ENCODE measurements around the gene NCOA1. TPM values are rescaled to one million over a fixed set of nuclear protein-coding genes. Genes with fewer than 3 reads are reported as not detected.
"Not testable (repeated sequence)": the region's sequence is repeated elsewhere in the genome, so short reads cannot be mapped to it uniquely, and the experiment has no call there.

The NCOA1 gene
- total RNA-seq, 1 experiment from 2014 or later: 2.4 TPM

DNA sequence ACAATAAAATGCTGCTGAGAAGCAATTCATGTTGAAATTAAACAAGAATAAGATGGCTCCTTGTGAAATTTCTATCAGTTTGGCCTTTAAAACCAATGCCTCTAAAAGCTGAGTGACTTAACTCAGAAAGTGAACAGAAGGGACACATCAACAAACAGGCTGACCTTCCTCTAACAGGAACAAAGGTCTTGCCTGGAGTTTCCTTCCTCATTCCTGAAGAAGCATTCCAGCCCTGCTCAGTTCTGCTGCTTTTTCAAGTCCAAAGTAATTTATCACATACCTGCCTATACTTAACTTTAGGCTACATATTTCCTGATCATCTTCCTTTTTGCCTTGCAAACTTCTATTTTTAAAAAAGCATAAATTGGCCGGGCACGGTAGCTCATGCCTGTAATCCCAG lies 288.1 kb downstream of the NCOA1 start:
- Histone ChIP-seq H3K36me3 (no peaks in the 10 kb centered on the region), H3K4me3 (no peak overlapping the region), H3K9me3 (no peaks in the 10 kb centered on the region), H3K27me3 (no peaks in the 10 kb centered on the region)
- no peak for DNase-seq

GRCh38 chr2:24783641-24784040 lies 292.6 kb downstream of the NCOA1 start:
- Histone ChIP-seq H3K4me3 (no peak overlapping the region), H3K27me3 (no peaks in the 10 kb centered on the region), H3K36me3 (no peaks in the 10 kb centered on the region), H3K9me3 (peaks cover 2% of the 10 kb centered on the region; the same call in 1 of the 2 replicates)
- no peak for DNase-seq

DNA sequence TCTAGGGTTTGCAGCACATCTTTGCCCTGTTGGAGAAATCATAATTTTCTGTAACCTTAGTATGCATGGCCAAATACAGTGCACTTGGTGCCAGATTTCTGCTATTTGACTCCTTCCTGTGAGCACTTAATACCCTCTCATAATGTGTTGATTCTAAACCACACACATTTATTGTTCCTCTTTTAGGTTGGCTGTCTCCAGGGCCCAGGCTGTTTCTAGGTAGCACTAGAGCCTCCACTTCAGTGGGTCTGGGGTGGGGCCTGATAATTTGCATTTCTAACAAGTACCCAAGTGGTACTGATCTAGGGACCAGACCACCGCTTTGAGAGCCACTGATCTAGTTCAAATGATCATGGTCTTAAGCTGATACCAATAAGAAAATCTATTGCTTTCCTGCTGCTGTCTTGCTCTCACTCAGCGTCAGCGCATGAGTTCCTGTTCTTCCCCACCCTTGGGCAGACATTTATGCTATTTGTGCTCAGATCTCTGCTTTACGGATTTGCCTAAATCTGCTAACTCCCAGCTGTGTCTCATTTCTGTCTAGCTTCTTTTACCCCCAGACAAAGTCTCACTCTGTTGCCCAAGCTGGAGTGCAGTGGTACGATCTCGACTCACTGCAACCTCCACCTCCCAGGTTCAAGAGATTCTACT lies 294.7 kb downstream of the NCOA1 start:
- peaks cover 2% of the 10 kb centered on the region; the same call in 1 of the 2 replicates for H3K9me3 ChIP-seq
- H3K36me3 ChIP-seq: peaks cover 6% of the 10 kb centered on the region; the same call in 1 of the 2 replicates
- no peaks in the 10 kb centered on the region for H3K27me3 ChIP-seq
- DNase-seq: no peak
- no peak overlapping the region for H3K4me3 ChIP-seq

DNA sequence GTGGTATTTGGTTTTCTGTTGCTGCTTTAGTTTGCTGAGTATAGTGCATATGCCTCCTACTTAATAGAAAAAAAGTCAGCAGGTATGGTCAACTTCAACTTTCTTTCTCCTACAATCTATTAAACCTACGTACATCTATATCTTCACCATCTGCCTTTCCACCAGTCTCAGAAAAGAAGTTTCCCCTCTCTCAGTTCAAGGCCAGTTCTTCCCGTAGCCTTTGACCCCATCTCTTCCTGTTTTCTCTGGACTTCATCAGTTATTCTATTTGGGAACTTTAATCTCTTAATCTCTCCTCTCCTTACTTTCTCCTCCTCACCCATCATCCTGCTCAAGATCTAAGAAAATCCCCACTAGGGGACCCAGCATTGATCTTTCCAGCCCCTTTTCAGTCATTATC lies 296.5 kb downstream of the NCOA1 start:
- peaks cover 2% of the 10 kb centered on the region; the same call in 1 of the 2 replicates for H3K9me3 ChIP-seq
- no peak overlapping the region for H3K4me3 ChIP-seq
- no peaks in the 10 kb centered on the region for H3K27me3 ChIP-seq
- H3K36me3 ChIP-seq: peaks cover 6% of the 10 kb centered on the region; the same call in 1 of the 2 replicates
- no peak for DNase-seq

DNA sequence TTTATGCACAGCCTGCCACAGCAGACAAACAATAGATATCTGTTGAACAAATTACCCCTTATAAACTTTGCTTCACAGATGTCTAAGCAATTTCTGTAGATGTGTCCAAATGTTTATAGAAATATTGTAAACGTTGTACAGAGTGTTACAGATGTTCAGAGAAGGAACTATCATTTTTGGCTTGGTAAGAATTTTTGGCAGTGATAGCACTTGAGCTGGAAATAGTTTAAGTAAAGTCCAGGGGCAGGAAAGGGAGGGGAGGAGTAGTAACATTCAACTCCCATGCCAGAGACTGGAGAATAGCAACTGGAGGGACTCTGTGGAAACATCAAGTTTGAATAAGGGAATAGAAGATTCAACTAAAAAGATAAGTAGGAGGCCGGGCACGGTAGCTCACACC lies 297.8 kb downstream of the NCOA1 start:
- no peaks in the 10 kb centered on the region for H3K27me3 ChIP-seq
- H3K4me3 ChIP-seq: no peak overlapping the region
- H3K9me3 ChIP-seq: peaks cover 2% of the 10 kb centered on the region; the same call in 1 of the 2 replicates
- DNase-seq: no peak
- H3K36me3 ChIP-seq: peaks cover 6% of the 10 kb centered on the region

GRCh38 chr2:24791452-24791851 lies 300.4 kb downstream of the NCOA1 start:
- Histone ChIP-seq H3K9me3 (no peaks in the 10 kb centered on the region), H3K4me3 (no peak overlapping the region), H3K27me3 (no peaks in the 10 kb centered on the region), H3K36me3 (peaks cover 27% of the 10 kb centered on the region)
- no peak for DNase-seq

DNA sequence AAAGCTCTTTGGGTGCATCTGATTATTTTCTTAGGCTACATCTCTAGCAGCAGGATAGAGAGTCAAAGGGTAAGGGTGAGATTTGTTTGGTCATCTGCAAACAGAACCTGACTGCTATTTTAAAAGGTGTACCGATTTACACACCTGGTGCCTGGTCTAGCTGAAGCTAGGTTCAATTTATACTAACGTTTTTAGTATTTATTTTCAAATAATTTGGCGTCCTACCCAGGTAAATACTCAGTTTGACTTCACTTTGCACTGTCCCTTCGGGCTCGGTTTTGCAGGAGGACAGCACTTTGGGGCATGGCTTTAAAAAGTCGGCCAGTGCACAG lies 301.5 kb downstream of the NCOA1 start:
- Histone ChIP-seq H3K36me3 (peaks cover 38% of the 10 kb centered on the region), H3K4me3 (peak overlapping the region; percentile 99), H3K27me3 (no peaks in the 10 kb centered on the region), H3K9me3 (no peaks in the 10 kb centered on the region)
- DNase-seq: no peak

GRCh38 chr2:24792874-24793760 lies 302.1 kb downstream of the NCOA1 start, which contains the start of the genes CENPO and PTRHD1:
Gene CENPO, plus strand, starts transcription at chr2:24793425. Its CDS starts 495 bp downstream, at chr2:24793920.
Gene PTRHD1, minus strand, starts transcription at chr2:24793391. Its CDS starts 14 bp downstream, at chr2:24793377.
- no peaks in the 10 kb centered on the region for H3K9me3 ChIP-seq
- H3K36me3 ChIP-seq: peaks cover 44% of the 10 kb centered on the region
- H3K4me3 ChIP-seq: peak within 1 kb of the TSS; percentile 99
- peak; percentile 95 for DNase-seq
- H3K27me3 ChIP-seq: no peaks in the 10 kb centered on the region

GRCh38 chr2:24793761-24794435 lies 302.8 kb downstream of the NCOA1 start:
- no peaks in the 10 kb centered on the region for H3K9me3 ChIP-seq

GRCh38 chr2:24797644-24798043 lies 306.6 kb downstream of the NCOA1 start:
- no peaks in the 10 kb centered on the region for H3K9me3 ChIP-seq
- H3K27me3 ChIP-seq: no peaks in the 10 kb centered on the region
- H3K4me3 ChIP-seq: no peak overlapping the region
- peaks cover 70% of the 10 kb centered on the region for H3K36me3 ChIP-seq
- no peak for DNase-seq

More at GRCh38 chr2:24793761-24794435, 302.8 kb downstream of the NCOA1 start:
- Histone ChIP-seq H3K4me3 (peak overlapping the region; percentile 99), H3K27me3 (no peaks in the 10 kb centered on the region), H3K36me3 (peaks cover 50% of the 10 kb centered on the region)
- DNase-seq: peak; percentile 4

DNA sequence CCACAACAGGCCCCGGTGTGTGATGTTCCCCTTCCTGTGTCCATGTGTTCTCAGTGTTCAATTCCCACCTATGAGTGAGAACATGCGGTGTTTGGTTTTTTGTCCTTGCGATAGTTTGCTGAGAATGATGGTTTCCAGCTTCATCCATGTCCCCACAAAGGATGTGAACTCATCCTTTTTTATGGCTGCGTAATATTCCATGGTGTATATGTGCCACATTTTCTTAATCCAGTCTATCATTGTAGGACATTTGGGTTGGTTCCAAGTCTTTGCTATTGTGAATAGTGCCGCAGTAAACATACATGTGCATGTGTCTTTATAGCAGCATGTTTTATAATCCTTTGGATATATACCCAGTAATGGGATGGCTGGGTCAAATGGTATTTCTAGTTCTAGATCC lies 309.4 kb downstream of the NCOA1 start:
- not testable (repeated sequence) for DNase-seq, H3K4me3 ChIP-seq, H3K27me3 ChIP-seq, H3K9me3 ChIP-seq
- H3K36me3 ChIP-seq: peaks cover 65% of the 10 kb centered on the region

GRCh38 chr2:24805811-24806660 lies 315.0 kb downstream of the NCOA1 start:
- not testable (repeated sequence) for H3K4me3 ChIP-seq, DNase-seq, H3K9me3 ChIP-seq, H3K27me3 ChIP-seq
- H3K36me3 ChIP-seq: peaks cover 21% of the 10 kb centered on the region

- H3K9me3 ChIP-seq: no peaks in the 10 kb centered on the region
- H3K27me3 ChIP-seq: no peaks in the 10 kb centered on the region
- no peak overlapping the region for H3K4me3 ChIP-seq
- peaks cover 17% of the 10 kb centered on the region for H3K36me3 ChIP-seq
- DNase-seq: no peak
Observed at GRCh38 chr2:24806661-24807036, 315.6 kb downstream of the NCOA1 start.

DNA sequence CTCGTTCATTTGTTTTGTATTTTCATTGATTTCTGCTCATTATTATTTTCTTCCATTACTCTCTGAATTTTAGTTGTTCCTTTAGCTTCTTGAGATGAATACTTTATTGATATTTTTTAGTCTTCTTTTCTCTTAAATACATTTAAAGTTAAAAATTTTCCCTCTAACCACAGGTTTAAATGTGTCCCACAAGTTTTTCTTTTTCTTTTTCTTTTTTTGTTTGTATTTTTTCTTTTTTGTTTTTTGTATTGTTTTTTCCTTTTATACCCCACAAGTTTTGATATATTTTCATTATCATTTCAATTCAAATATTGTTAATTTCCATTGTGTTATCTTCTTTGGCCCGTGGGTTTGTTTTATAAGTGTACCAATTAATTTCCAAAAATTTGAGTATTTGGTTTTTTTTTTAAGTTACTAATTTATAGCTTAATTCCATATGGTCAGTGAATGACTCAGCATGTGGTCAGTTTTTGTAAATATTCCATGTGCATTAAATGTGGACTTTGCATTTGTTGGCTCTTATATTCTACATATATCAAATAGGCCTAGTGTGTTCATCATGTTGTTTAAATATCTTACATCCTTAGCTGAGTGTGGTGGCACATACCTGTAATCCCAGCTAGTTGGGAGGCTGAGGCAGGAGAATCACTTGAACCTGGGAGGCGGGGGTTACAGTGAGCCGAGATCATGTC lies 318.4 kb downstream of the NCOA1 start:
- H3K36me3 ChIP-seq: peaks cover 30% of the 10 kb centered on the region
- no peak overlapping the region for H3K4me3 ChIP-seq
- no peak for DNase-seq
- no peaks in the 10 kb centered on the region for H3K27me3 ChIP-seq
- no peaks in the 10 kb centered on the region for H3K9me3 ChIP-seq

DNA sequence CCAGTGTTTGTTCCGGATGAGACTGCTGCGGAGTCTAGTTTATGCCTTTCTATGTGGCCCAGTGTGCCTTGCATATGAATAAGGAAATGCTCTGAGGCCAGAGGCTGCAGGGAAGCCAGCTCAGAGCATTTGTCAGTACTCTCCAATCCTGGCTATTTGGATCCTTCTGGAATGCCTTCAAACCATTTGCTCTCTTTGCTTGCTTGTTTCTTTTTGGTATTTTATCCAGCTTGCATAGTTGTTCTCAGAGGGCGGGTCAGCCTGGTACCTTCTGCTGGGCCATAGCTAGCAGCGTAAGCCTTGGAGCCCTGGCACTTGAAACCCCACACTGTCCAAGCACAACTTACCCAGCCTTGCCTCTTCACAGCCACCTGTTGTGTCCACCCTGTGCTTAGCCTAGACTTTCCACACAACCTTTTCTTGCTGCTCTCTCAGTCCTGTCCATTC lies 322.7 kb downstream of the NCOA1 start:
- no peak for DNase-seq
- Histone ChIP-seq H3K36me3 (peaks cover 62% of the 10 kb centered on the region), H3K9me3 (no peaks in the 10 kb centered on the region), H3K4me3 (no peak overlapping the region), H3K27me3 (no peaks in the 10 kb centered on the region)

DNA sequence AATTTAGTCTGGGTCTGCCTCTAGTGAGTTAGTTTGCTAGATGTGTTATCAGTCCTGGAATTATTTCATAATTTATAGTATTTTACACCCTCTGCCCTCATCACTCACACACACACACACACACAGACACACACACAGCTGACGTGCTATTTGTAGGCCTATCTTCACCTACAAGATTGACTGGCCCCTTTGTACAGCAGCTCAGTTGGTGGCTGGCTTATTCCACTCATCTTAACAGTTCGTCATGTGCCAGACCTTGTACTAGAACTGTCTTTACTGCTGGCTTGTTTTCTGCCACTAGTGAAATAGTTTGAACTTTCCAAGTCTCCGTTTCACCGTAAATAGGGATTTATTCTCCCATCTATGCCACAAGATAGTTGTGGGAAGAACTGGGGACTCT lies 323.5 kb downstream of the NCOA1 start:
- DNase-seq: no peak
- Histone ChIP-seq H3K9me3 (no peaks in the 10 kb centered on the region), H3K36me3 (peaks cover 67% of the 10 kb centered on the region), H3K27me3 (no peaks in the 10 kb centered on the region), H3K4me3 (no peak overlapping the region)

Data from MG63 (cell line).